SU-DHL-6 (cell line): Measurements from ENCODE around the gene C11orf24.

Experiments used
- CTCF ChIP-seq: fragments of 200-600 bp; sonication (generic); IDR thresholded peaks from one replicate; pipeline ENCODE4 v1.5.1; 2017; ENCODE audit warnings: antibody characterized with exemption, mild to moderate bottlenecking, low read length, moderate library complexity; ENCODE audit not compliant: insufficient read depth, poor library complexity, severe bottlenecking
- EZH2phosphoT487 ChIP-seq: fragments of 200-600 bp; sonication (generic), shearing (Covaris generic); conservative IDR thresholded peaks from 2 replicates; pipeline ENCODE4 v1.6.1; 2018; ENCODE audit warnings: mild to moderate bottlenecking, antibody characterized with exemption, low read length, moderate library complexity, mixed read lengths

GRCh38 chr11:68258363-68258765, 13.4 kb downstream of the C11orf24 start:
- TF ChIP-seq EZH2phosphoT487 = no peak
- no peak for TF ChIP-seq CTCF
